Activated CD4-positive, alpha-beta T cell treated with anti-CD3 and anti-CD28 coated beads, Interleukin-2, Interleukin-4, amounts not matched to agents 100 ng/mL and 50 ng/mL, durations not matched to agents 16 hours and 8 hours (primary cell): Measurements from ENCODE around the gene TPR.
"Not testable (repeated sequence)": the region's sequence is repeated elsewhere in the genome, so short reads cannot be mapped to it uniquely, and the experiment has no call there.

Experiments
- DNase-seq: peaks from one replicate; pipeline ENCODE4 v3.0.0-alpha.2; 2020; ENCODE audit warnings: low spot score

TPR gene

DNA sequence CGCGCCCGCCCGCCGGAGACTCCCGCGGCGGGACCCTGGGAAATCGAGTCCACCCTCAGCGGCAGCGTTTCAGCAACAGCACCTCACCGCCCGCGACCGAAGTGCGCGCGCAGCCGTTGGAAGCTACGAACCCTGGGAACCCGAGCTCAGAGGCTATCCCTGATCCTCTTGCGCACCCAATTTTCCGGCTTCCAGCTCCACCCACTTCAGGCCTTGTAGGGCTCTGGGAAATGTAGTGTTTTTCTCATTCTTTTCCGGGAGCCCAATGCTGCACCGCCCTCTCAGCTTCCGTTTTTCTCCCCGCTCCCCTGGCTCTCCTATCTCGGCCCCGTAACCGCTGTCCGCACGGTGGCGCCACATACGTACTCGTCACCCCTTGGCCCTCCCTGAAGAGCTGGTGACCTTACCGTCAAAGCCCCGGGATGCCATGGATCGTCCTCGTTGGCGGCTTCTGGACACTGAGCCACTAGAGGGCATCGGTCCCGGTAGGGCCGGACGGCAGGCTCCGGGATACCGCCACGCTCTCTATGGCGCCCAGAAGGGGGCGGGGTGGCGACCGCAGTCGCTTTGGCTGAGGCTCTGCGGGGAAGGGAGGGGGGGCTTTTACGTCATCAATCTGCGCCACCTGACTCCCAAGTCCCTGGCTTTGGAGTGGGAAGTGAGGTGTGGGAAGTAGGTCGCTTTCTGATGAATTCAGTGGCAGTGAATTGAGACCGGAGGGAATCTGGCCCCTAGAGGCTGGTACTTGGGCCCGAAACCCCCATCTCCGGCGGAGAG is at the start of gene TPR, which contains the start of gene ODR4:
Gene TPR, minus strand, starts transcription at position 102 of the 777 bp plus-strand sequence. CDS start 225 bp downstream, outside the sequence.
Gene ODR4, plus strand, starts transcription at position 687 of the 777 bp plus-strand sequence. CDS start 3,948 bp downstream, outside the sequence.
- DNase-seq, result peak; percentile 98

DNA sequence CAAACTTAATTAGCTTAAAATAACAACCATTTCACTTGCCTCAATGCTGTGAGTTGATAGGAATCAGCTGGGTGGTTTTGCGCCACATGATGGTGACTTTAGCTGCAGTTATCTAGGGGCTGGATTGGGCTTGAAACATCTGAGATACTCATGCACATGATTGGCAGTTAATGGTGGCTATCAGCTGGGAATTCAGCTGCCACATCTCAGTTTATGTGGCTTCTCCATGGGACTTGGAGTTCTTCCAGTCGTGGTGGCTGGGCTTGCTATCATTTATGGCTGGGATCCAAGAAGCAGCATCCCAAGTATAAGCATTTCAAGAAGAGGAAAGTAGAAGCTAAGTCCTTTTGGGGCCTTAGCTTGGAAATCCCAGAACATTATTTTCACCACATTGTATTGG is 49.5 kb upstream of the TPR start:
- DNase-seq, result no peak

DNA sequence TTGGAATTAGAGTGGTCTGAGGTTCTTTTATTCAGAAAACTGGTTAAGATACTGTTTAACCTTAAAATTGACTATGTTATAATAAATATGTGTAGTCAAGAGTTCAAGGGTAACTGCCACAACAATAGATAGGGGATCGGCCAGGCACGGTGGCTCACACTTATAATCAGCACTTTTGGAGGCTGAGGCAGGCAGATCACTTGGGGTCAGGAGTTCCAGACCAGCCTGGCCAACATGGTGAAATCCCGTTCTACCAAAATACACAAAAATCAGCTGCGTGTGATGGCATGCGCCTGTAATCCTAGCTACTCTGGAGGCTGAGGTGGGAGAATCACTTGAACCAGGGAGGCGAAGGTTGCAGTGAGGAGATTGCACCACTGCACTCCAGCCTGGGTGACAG is 46.4 kb upstream of the TPR start:
- no peak for DNase-seq

DNA sequence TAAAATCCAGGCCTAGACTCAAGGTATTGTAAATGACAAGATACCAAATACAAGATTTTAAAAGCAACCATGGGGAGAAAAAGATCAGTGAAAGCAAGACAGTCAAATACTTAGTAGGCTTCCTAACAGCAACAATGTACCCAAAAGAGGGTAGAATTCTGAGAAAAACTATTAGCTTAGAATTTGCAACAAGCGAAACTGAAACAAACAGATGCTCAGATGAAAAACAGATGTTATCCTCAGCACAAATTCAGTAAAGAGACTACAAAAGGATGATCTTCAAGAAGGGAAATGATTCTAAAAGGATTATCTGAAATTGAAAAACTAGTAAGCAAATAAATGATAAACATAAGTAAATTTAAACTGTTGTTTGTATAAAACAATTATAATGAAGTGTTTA is 45.9 kb upstream of the TPR start:
- DNase-seq, result peak; percentile 42

DNA sequence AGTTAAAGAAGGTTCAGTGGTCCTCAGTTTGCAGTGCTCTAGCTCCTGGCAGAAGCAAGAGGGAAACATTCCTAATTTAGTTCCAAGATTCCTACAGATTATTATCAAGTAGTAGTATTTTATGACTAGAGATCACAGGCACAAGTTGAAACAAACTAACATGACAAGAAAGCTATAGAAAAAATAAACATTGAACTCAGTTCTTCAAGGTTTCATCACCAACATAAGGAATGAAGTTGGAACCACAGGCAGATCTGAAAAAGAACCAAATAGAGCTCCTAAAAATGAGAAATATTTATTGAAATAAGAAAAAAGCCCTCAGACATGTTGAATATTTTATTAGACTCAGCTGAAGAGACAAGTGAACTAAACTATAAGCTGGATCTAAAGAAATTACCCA is 45.3 kb upstream of the TPR start:
- DNase-seq, result no peak

DNA sequence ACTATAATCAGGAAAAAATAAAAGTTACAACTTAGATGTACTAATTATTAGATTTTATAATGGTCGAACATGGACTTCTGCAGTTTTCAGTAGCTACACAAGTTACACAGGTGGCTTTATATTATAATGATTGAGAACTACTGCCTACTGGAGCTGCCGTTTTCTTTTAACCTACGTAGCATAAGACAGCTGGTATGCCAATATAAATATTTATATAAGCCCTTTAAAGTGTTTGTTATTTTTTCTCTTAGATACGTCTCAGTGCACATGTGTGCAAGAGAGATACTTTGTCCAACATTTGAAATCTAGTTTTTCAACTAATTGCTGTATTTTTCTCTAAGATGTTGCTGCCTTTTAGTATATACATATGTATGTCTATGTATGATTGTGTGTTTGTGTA is 43.5 kb upstream of the TPR start:
- no peak for DNase-seq

DNA sequence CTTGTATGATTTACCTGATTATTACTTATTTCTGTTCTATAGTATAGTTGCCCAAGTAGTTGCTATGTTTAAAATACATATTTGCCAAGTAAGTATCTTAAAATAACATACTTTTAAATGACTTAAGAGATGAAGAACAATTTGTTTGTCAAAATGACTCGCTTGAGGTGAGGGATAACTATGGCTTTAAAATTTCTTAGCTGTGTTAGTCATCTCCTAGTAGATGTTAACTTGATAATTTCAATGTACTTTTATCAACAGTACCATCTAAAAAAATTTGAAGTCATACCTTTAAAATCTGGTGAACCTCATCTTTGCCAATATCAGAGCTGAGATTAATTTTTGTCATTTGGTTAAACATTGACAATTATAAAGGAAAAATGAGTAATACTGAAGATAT is 38.3 kb upstream of the TPR start:
- DNase-seq, result no peak

DNA sequence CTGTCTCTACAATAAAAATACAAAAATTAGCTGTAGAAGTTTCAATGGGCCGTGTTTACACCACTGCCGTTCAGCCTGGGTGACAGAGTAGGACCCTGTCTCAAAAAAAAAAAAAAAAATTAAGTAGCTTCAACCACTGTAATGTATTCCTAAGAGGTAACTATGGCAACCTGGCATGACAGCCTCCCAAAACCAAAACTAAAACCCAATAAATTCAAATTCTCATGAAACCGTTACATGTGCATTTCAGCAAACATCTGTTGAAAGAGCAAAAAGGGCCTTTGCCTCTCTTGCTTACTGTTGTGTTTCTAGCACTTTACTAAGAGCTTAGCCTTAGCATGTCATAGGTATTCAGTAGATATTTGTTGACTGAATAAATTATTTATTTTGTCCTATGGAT is 34.0 kb upstream of the TPR start:
- no peak for DNase-seq

DNA sequence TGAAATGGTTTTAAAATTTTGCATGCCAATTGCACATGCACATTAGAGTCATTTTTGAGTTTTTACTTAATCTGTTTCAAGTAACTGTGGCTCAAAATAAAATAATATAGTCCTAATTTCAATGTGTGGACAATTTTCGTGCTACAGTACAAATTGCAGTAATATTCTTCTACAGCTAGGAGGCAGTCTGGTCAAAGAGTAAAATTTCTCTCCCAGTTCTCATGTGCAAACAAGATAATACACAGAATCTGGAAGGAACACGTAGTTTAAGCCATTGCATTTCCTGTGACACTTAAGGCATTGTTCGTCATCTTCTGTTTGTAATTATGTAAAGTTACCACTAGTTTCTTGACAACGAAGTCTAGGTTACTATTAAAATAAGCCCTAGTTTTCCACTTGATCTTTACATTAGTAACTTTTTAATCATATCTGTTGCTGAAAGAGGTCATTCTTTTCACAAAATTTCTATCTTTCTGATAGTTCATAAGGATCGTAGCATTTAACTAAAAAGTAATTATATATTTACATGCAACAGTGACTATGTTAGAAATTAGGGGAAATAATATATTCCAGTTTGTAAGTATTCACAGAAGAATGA is 29.5 kb upstream of the TPR start:
- DNase-seq, result peak; percentile 59

DNA sequence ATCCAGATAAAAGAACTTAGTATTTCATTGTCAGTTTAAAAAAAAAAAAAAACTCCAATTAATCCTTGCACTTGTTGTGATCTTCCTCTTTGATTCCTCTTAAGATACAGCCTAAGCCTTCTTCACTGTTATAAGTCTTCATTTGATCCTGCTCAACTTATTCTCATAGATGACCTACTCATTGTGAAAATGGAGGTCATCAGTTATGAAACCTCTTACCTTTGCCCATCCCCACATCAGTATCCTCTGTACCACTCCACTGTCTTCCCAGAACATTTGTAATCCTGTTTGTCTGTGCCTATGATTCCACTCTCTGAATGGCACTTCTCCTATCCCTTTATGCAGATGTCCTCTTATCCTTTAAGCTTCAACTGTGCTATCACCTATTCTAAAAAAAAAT is 28.6 kb upstream of the TPR start:
- DNase-seq, result no peak

DNA sequence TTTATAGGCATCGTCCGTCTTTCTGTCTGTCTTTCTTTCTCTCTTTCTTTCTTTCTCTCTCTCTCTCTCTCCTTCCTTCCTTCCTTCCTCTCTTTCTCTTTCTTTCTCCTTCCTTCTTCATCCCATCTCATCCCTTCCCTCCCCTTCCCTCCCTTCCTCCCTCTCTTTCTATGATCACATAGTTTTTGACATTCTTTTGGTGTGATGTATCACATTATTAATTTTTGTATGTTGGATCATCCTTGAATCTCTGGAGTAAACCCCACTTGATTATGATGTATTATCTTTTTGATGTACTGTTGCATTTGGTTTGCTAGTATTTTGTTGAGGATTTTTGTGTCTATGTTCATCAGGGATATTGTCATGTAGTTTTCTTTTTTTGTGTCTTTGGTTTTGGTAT is 26.4 kb upstream of the TPR start:
- DNase-seq, result not testable (repeated sequence)

DNA sequence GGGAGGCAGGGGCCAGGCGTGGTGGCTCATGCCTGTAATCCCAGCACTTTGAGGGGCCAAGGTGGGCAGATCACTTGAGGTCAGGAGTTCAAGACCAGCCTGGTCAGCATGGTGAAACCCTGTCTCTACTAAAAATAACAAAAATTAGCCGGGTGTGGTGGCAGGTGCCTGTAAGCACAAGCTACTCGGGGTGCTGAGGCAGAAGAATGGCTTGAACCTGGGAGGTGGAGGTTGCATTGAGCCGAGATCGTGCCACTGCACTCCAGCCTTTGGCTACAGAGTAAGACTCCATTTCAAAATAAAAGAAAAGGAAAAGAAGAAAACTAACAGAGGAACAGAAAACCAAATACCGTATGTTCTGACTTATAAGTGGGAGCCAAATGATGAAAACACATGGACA is 17.7 kb upstream of the TPR start:
- DNase-seq, result not testable (repeated sequence)

DNA sequence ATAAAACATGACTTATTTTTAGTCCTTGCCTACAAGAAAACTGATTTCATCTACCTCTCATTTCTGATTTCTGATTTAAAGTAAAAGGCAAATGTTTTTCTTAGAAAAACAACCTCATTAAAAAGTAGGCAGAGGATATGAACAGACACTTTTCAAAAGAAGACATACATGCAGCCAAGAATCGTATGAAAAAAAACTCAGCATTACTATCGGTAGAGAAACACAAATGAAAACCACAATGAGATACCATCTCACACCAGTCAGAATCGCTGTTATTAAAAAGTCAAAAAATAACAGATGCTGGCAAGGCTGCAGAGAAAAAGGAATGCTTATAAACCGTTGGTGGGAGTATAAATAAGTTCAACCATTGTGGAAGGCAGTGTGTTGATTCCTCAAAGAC is 16.8 kb upstream of the TPR start:
- no peak for DNase-seq

DNA sequence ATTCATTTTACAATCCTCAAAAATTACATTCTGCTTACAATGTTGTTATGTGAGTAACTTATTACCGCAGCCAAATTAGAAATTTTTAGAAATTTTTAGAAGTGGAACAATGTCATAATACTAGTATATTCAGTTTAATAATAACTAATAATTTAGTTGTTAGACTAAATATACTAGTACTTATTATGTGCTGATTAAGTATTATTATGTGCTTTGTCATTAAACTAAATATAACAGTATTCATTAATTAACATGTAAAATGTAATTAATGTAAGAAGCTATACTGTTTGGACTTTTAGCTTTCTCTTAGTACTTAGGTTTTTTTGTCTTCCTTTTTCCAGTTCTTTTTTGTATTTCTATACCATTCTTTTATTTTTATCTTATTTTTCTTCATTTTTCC is 15.9 kb upstream of the TPR start:
- DNase-seq, result no peak

DNA sequence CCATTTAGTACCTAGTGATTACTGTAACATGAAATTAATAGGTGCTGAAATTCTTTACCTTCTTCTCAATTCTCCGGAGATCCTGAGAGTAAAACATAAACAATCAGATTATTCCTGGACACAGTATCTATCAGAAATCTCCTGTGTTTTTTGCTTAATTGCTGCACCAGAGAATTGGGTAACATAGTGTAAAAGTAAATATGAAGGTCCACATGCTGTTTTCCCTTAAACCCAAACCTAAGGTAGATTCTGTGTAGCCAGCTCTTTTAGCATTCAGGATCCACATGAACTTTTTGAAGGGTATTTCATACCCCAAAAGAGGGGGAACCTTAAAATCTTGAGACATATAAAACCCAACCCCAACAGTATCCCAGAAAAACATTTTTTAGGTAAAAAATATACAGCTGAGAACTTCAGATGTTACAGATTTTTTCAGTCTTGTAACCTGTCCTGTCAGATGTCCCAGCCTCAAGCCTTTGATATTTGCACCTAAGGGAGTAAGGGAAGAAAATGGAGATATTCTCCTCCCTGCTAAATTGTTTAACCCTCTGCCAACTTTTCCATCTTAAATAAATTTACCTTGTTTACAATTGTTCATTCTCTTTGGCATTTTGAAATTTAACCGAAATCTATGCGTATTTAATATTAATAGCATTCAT is 11.8 kb upstream of the TPR start:
- no peak for DNase-seq

DNA sequence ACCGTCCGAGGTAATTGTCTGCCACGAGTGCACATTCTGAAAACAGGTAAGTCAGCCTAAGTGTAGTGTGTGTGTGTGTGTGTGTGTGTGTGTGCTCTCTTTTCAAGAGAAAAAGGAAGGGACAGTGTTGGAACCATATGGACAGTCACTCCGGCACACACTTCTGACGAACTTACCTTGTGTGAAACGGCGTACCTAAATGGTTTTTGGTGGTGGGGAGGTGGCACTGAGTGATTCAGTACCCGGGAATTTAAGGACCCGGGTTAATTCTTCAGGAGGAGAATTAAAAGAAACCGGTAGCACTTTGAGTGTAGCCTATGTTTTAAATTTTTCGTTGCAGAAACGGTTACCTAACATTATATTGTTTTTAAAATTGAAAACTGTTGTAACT is 871 bp upstream of the TPR start:
- DNase-seq, result no peak

DNA sequence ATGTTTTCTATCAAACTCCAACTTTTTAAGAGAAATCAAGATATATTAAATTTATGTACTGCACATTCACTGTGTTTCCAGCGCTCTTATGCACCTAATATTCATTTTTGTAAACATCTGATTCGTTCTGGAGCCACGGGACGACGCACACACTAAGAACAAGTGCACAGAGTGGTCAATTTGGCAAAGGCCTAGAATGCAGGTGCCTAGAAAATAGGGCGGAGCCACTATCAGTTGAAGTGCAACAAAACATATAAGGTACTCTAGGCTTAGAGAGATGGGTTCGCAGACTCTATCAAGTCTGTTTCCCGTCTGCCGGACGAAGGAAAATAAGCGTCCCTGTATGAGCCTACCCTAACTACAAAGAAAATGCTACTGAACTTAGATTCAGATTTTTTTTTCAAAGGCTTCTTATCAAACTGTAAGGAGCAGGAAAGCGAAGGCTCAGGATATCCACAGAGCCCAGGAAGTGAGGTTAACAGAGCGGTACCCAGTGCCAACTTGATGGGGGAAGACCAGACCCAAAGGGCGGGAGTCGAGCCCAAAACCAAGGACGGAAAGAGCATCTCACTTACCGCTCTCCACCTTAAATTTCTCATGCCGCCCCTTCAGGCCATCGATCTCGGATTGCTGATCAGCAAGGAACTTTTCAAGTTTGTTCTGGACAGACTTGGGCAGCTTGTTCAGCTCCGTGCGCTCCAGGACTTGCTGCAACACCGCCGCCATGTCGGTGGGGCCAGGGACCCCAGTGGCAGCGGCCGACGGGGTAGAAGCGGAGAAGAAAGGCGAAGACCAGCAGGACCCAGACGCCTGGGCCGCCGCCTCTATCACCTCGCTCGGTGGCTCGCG is 526 bp downstream of the TPR start:
- DNase-seq, result peak; percentile 58

DNA sequence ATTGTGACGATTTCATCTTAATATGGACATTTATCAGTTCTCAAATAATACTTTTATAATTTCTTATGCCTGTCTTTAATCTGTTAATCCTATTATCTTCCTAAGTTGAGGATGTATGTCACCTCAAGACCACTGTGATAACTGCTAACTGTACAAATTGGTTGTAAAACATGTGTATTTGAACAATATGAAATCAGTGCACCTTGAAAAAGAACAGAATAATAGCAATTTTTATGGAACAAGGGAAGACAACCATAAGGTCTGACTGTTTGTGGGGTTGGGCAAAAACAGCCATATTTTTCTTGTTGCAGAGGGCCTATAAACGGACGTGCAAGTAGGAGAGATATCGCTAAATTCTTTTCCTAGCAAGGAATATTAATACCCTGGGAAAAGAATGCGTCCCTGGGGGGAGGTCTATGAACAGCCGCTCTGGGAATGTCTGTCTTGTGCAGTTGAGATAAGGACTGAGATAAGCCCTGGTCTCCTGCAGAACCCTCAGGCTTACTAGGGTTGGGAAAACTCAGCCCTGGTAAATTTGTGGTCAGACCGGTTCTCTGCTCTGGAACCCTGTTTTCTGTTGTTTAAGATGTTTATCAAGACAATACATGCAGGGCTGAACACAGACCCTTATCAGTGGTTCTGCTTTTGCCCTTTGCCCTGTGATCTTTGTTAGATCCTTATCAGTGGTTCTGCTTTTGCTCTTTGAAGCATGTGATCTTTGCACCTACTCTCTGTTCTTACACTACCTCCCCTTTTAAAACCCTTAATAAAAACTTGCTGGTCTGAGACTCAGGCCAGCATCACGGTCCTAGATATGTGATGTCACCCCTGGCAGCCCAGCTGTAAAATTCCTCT is 27.0 kb downstream of the TPR start:
- DNase-seq, result not testable (repeated sequence)

DNA sequence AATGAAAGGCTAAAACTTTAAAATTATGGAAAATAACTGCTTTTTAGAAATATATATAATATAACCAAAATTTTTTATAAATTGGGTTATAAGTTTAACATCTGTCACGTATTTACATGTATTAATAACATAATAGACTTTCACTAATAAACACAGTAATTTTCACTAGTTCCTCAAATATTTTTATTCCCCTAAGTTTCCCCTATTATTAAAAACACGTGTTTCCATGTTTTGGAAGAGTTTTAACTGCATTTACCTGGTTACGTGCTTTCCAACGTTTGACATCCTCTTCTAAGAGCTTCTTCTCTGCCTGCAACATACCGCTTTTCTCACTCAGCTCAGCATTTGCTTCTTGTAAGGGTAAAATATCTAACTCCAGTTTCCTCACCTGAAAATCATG is 34.3 kb downstream of the TPR start:
- DNase-seq, result no peak

DNA sequence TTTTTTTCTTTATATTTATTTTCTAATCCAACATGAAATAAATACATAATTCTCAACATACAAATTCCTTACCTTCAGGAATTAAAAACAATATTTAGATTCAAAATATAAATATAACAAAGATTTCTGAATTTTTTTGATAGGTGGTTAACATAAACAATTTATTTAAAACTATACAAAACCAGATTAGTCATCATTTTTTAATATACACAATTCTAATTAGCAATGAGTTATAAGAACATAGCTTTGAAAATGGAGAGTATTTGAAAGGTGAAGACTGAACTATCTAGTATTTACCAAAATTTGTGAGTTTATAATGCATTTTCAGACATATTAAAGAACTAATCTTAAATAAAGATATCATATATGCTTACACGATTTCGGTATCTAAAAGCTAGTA is 37.5 kb downstream of the TPR start:
- no peak for DNase-seq

DNA sequence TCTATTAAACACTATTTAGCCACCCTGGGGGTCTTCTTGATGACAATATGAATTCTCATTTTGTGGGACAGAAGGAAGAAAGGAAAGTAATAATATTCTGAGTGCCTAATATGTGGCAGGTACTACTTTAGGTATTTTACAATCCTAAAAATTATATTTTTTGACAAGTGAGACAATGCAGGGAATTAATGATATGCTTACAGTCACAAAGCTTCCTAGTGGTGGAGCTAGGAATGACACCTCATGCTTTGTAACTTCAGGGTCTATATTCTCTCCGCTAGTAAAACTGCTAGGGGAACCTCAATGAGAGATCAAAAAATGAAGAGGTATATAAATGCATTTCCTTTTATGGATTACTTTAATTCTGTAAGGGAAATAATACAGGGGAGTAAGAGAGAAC is 44.3 kb downstream of the TPR start:
- DNase-seq, result no peak
